K562 (cell line): ENCODE data around the gene RTP3. TPM values are rescaled to one million over a fixed set of nuclear protein-coding genes. Genes with fewer than 3 reads are reported as not detected.
A peak's percentile ranks its signal among the peaks of the same experiment; 100 is the strongest.

Source experiments
- BRF1 ChIP-seq: IDR thresholded peaks from 3 replicates; pipeline ENCODE4 v1.6.1; 2011; ENCODE audit warnings: borderline replicate concordance, mild to moderate bottlenecking; ENCODE audit not compliant: insufficient read length; ENCODE audit errors: extremely low read depth
- EGR1 ChIP-seq: fragments of 450-650 bp; conservative IDR thresholded peaks from 2 replicates; pipeline ENCODE4 v1.6.1; 2017; ENCODE audit warnings: mild to moderate bottlenecking
- ETV1 ChIP-seq: fragments of 450-650 bp; conservative IDR thresholded peaks from 2 replicates; pipeline ENCODE4 v1.6.1; 2016; ENCODE audit warnings: missing genetic modification characterization, control low read depth, low read depth, missing compliant biosample characterization
- FOXK2 ChIP-seq, 2 experiments: fragments of 450-650 bp; IDR thresholded peaks in 1 of 2; conservative IDR thresholded peaks in 1 of 2; 2 replicates each; pipeline ENCODE4 v1.6.1; 2016; ENCODE audit warnings: low read depth in 2 of 2, mild to moderate bottlenecking in 1 of 2
- HMG20A ChIP-seq: fragments of 450-650 bp; formaldehyde crosslinking; conservative IDR thresholded peaks from 2 replicates; pipeline ENCODE4 v1.4.0; 2020; ENCODE audit warnings: mild to moderate bottlenecking, mixed read lengths
- HNRNPH1 ChIP-seq: fragments of 200-400 bp; formaldehyde crosslinking; optimal IDR thresholded peaks from 2 replicates; pipeline ENCODE3; 2017; ENCODE audit warnings: low read depth, mild to moderate bottlenecking, low read length, moderate library complexity
- MEF2D ChIP-seq: conservative IDR thresholded peaks from 2 replicates; pipeline ENCODE4 v1.6.1; 2016; ENCODE audit warnings: low read depth, missing genetic modification characterization, missing compliant biosample characterization
- NCOA1 ChIP-seq: fragments of 450-650 bp; IDR thresholded peaks from 2 replicates; pipeline ENCODE4 v1.6.1; 2016; ENCODE audit warnings: low read depth
- POLR2B ChIP-seq: fragments of 450-650 bp; IDR thresholded peaks from 2 replicates; pipeline ENCODE4 v1.6.1; 2018; ENCODE audit warnings: low read depth; ENCODE audit not compliant: partially characterized antibody
- SAFB ChIP-seq: fragments of 200-400 bp; formaldehyde crosslinking; IDR thresholded peaks from 2 replicates; pipeline ENCODE4 v1.6.1; 2017; ENCODE audit warnings: low read depth, low read length, borderline replicate concordance
- SMAD1 ChIP-seq: fragments of 150-350 bp; IDR thresholded peaks from 2 replicates; pipeline ENCODE4 v1.6.1; 2014; ENCODE audit warnings: low read length, low read depth; ENCODE audit not compliant: partially characterized antibody
- STAT5B ChIP-seq: fragments of 250-450 bp; sonication (Bioruptor Pico); IDR thresholded peaks from 2 replicates; pipeline ENCODE4 v1.8.0; 2021; ENCODE audit warnings: mild to moderate bottlenecking, inconsistent platforms
- TCF7L2 ChIP-seq: fragments of 150-350 bp; IDR thresholded peaks from 2 replicates; pipeline ENCODE4 v1.6.1; 2016; ENCODE audit warnings: low read depth, mild to moderate bottlenecking, low read length, moderate library complexity
- ZBTB11 ChIP-seq, 3 experiments: fragments of 200-800 bp in 1 of 3; fragments of 250-450 bp in 1 of 3; fragments of 450-650 bp in 1 of 3; sonication (Bioruptor Pico) in 1 of 3; sonication (Bioruptor generic) in 1 of 3; formaldehyde crosslinking in 1 of 3; IDR thresholded peaks; 2 replicates each; pipeline versions ENCODE4 v1.6.1 to v1.8.0; 2016 to 2022; ENCODE audit warnings: mild to moderate bottlenecking in 2 of 3, missing genetic modification characterization in 2 of 3, missing compliant biosample characterization in 1 of 3, moderate library complexity in 1 of 3
- ZBTB26 ChIP-seq: fragments of 450-650 bp; formaldehyde crosslinking; IDR thresholded peaks from 2 replicates; pipeline ENCODE4 v1.4.0; 2022; ENCODE audit warnings: missing genetic modification characterization
- ZNF253 ChIP-seq: fragments of 250-450 bp; sonication (Bioruptor Pico); conservative IDR thresholded peaks from 2 replicates; pipeline ENCODE4 v1.6.1; 2021; ENCODE audit warnings: mild to moderate bottlenecking
- ZNF384 ChIP-seq: IDR thresholded peaks from 2 replicates; pipeline ENCODE4 v1.6.1; 2012; ENCODE audit warnings: low read depth, low read length, improper control_type of control experiment
- ZNF444 ChIP-seq: fragments of 250-450 bp; sonication (Bioruptor Pico); IDR thresholded peaks from 2 replicates; pipeline ENCODE4 v1.4.0; 2020; ENCODE audit warnings: mild to moderate bottlenecking, moderate library complexity
- ZNF518B ChIP-seq: fragments of 250-450 bp; sonication (Bioruptor Pico); IDR thresholded peaks from 2 replicates; pipeline ENCODE4 v1.5.0; 2021; ENCODE audit warnings: mild to moderate bottlenecking, moderate library complexity
- ZNF644 ChIP-seq: fragments of 200-800 bp; sonication (Bioruptor generic); IDR thresholded peaks from 2 replicates; pipeline ENCODE4 v1.6.1; 2016; ENCODE audit warnings: low read depth, missing genetic modification characterization, missing compliant biosample characterization
- polyA plus RNA-seq, 8 experiments: library from polyadenylated mRNA; depleted of rRNA in 4 of 8; stranded (reverse) in 5 of 8; unstranded in 3 of 8; fragments of >200 nt; fragmentation: Nextera tagmentation in 2 of 8; fragmentation: Illumina TruSeq in 1 of 8; extraction: Ambion mirVana in 2 of 8; extraction: Trizol in 1 of 8; gene quantifications; 2 replicates each; pipeline versions ENCODE4 v1.2.1 to v1.2.3, GENCODE V29; 2011 to 2014; ENCODE audit warnings: inconsistent platforms in 1 of 8, missing spikeins in 1 of 8
- total RNA-seq, 7 experiments: library from RNA; depleted of rRNA in 6 of 7; stranded (reverse); fragments of >200 nt in 6 of 7; fragmentation: Illumina TruSeq in 2 of 7; extraction: Trizol in 2 of 7; gene quantifications; 2 replicates each; pipeline versions ENCODE4 v1.2.1 to v1.2.3, GENCODE V29; 2011 to 2021; ENCODE audit warnings: low replicate concordance in 1 of 7

Gene RTP3
- total and polyA plus RNA-seq, 9 of the 15 experiments (the other 6 are each of a cell fraction or from before 2014, with no cell fraction given), result not detected

- TF ChIP-seq POLR2B (no peak), STAT5B (CRISPR knock-in tag) (0 out of 2 replicates have a peak, but pooled peaks have one; percentile 47), FOXK2 (conservative IDR thresholded peaks at IDR 0.05 in 1 of 2, IDR thresholded peaks at IDR 0.05 in 1 of 2; ENCODE audit: low read depth in 2 of 2) (peak; percentile 68 to 82), MEF2D (tag) (peak; percentile 83), EGR1 (peak; percentile 54; the same call in 1 of the 2 replicates), ZBTB26 (CRISPR knock-in tag) (peak; percentile 12; the same call in 1 of the 2 replicates), ZNF444 (peak; percentile 66; the same call in 1 of the 2 replicates), BRF1 (no peak), ZNF518B (CRISPR knock-in tag) (no peak), ZNF384 (peak; percentile 91), ETV1 (tag) (peak; percentile 49; the same call in 1 of the 2 replicates), SAFB (no peak), HMG20A (no peak), ZBTB11 (CRISPR knock-in tag; IDR thresholded peaks at IDR 0.05) (peak in 1 of 3 experiments; percentile 92; a peak in 2 of 6 replicates), ZNF253 (CRISPR knock-in tag) (no peak), TCF7L2 (no peak), NCOA1 (peak; percentile 97), HNRNPH1 (no peak), ZNF644 (tag) (peak; percentile 99), SMAD1 (peak; percentile 95)
Observed at GRCh38 chr3:46508850-46509591, 11.2 kb downstream of the RTP3 start (continued).
